Activated naive CD8-positive, alpha-beta T cell treated with anti-CD3 and anti-CD28 coated beads for 36 hours (primary cell): Measurements from ENCODE around the gene ISY1. TPM values are rescaled to one million over a fixed set of nuclear protein-coding genes. Genes with fewer than 3 reads are reported as not detected.
"Not testable (repeated sequence)": the region's sequence is repeated elsewhere in the genome, so short reads cannot be mapped to it uniquely, and the experiment has no call there.

Source experiments
- DNase-seq: peaks from one replicate; pipeline ENCODE4 v3.0.0; 2021
- H3K27ac Mint-ChIP-seq: one replicate; pipeline ENCODE4 v1.8.0; 2022; ENCODE audit warnings: mild to moderate bottlenecking, moderate library complexity, mixed read lengths
- H3K27me3 Mint-ChIP-seq: one replicate; pipeline ENCODE4 v1.8.0; 2022; ENCODE audit warnings: mild to moderate bottlenecking, mixed read lengths
- H3K36me3 Mint-ChIP-seq: one replicate; pipeline ENCODE4 v1.8.0; 2021; ENCODE audit warnings: mild to moderate bottlenecking, mixed read lengths
- H3K4me1 Mint-ChIP-seq: one replicate; pipeline ENCODE4 v1.8.0; 2021; ENCODE audit warnings: mixed read lengths
- H3K4me3 Mint-ChIP-seq: one replicate; pipeline ENCODE4 v1.8.0; 2022; ENCODE audit warnings: mild to moderate bottlenecking, moderate library complexity, mixed read lengths
- H3K9me3 Mint-ChIP-seq: one replicate; pipeline ENCODE4 v1.8.0; 2022; ENCODE audit warnings: mixed read lengths
- total RNA-seq, 2 experiments: library from RNA; stranded (reverse); gene quantifications; one replicate each; pipeline ENCODE4 v1.2.3, GENCODE V29; 2021

The ISY1 gene
- total RNA-seq, 2 experiments from 2014 or later = 77.7 to 80.1 TPM

DNA sequence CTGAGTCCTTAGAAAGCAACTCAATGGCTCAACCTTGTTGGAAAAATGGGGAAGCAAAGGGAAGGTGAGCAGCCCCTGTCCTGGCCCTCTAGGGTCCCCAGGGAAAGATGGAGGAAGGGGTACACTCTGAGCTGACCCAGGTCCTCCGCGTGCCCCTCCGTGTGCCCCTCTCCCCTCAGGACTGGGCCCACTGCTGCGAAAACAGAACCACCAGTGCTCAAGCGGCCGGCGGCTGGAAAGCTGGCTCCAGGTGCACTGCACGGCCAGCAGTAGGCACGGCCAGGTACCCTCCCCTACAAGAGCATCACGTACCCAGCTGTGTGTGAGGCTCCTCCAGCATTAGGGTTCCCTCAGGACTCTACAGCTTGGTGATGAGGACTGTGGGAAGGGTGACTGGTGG is 65.6 kb downstream of the ISY1 start:
- no peak for DNase-seq
- no peaks in the 10 kb centered on the region for H3K27me3 Mint-ChIP-seq
- H3K36me3 Mint-ChIP-seq = peaks cover 32% of the 10 kb centered on the region
- H3K9me3 Mint-ChIP-seq = peaks cover 2% of the 10 kb centered on the region
- peaks cover 26% of the 10 kb centered on the region for H3K4me1 Mint-ChIP-seq
- no peak overlapping the region for H3K4me3 Mint-ChIP-seq
- no peak overlapping the region for H3K27ac Mint-ChIP-seq

- H3K9me3 Mint-ChIP-seq, H3K27ac Mint-ChIP-seq, H3K4me1 Mint-ChIP-seq, H3K4me3 Mint-ChIP-seq, H3K36me3 Mint-ChIP-seq, DNase-seq, H3K27me3 Mint-ChIP-seq: not testable (repeated sequence)
These were observed 72.6 kb downstream of the ISY1 start for GRCh38 chr3:129088312-129088711.

GRCh38 chr3:129087904-129088303 is 73.0 kb downstream of the ISY1 start:
- DNase-seq = peak; percentile 24
- H3K27ac Mint-ChIP-seq, H3K4me1 Mint-ChIP-seq: not testable (repeated sequence)

DNA sequence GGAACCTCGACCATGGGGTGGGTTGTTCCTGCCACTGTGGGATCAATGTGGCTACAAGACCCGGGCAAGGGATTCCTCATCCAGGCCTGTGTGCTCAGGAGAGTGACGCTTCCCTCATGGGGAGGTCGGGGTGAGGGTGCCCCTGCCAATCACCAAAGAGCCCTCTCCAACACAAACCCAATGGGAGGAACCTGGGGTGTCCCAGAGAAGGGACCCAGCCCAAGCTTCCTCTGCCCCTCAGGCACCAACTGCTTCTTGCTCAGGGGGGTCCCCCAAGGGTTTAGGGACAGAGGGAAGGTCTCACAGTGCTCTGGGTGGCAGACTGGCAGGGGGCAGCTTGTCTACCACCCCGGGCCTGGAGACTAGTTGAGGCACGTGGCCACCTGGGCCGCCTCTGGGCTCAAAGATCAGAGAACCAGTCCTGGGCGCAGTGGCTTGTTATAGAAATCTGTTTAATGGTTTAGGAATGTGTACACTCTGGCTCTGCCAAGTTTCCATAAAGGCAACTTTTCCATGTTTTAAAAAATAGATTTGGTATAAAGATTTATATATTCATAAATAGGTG is 73.6 kb downstream of the ISY1 start:
- Mint-ChIP-seq H3K4me1 (peaks cover 6% of the 10 kb centered on the region), H3K27ac (peak overlapping the region; percentile 45), H3K9me3 (no peaks in the 10 kb centered on the region), H3K36me3 (no peaks in the 10 kb centered on the region), H3K27me3 (no peaks in the 10 kb centered on the region), H3K4me3 (no peak overlapping the region)
- no peak for DNase-seq

More at GRCh38 chr3:129087904-129088303, 73.0 kb downstream of the ISY1 start:
- not testable (repeated sequence) for H3K36me3 Mint-ChIP-seq, H3K9me3 Mint-ChIP-seq, H3K4me3 Mint-ChIP-seq, H3K27me3 Mint-ChIP-seq

DNA sequence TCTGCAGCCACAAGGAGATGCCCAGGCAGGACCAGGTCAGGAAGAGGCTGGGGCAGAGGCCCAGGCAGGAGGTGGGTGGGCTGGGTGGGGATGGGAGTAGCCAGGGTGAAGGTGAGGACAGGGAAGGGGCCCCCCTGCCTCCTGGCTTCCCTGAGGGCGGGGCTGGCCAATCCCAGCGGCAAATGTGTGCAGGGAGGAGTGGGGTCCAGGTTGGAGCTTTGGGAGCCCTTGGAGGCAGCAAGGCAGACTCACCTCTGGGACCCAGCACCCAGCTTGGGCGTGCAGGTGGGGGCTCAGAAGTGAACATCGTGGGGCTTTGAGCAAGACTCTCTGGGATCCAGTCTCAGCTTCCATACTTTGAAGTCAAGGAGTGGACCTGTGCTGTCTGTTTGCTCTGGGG is 75.0 kb downstream of the ISY1 start:
- no peak for DNase-seq
- Mint-ChIP-seq H3K4me3 (no peak overlapping the region), H3K27me3 (no peaks in the 10 kb centered on the region), H3K4me1 (peaks cover 9% of the 10 kb centered on the region), H3K9me3 (no peaks in the 10 kb centered on the region), H3K27ac (peak overlapping the region; percentile 31), H3K36me3 (no peaks in the 10 kb centered on the region)

- Mint-ChIP-seq H3K27me3 (no peaks in the 10 kb centered on the region), H3K36me3 (no peaks in the 10 kb centered on the region), H3K27ac (no peak overlapping the region), H3K4me1 (peaks cover 9% of the 10 kb centered on the region), H3K9me3 (no peaks in the 10 kb centered on the region), H3K4me3 (no peak overlapping the region)
- no peak for DNase-seq
These were observed 75.6 kb downstream of the ISY1 start for GRCh38 chr3:129085165-129085715.

DNA sequence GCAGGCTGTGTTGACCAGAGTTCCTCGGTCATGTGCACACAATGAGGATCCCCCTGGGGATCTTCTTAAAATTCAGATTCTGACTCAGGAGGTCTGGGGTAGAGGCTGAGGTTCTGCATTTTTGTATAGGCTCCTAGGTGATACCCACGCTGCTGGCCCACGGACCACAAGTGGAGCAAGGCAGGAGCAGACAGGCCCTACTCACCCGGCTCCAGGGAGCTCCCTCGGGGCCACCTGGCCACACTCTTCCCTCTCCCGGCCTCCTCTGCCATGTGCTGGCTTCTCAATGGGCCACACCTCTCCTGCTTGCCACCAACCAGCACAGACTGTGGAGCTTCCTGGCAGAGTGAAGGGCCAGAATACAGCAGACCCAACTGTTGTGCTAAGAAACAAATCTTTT is 76.4 kb downstream of the ISY1 start:
- no peaks in the 10 kb centered on the region for H3K27me3 Mint-ChIP-seq
- no peak overlapping the region for H3K27ac Mint-ChIP-seq

GRCh38 chr3:129082026-129082425 is 78.8 kb downstream of the ISY1 start:
- H3K27me3 Mint-ChIP-seq = no peaks in the 10 kb centered on the region
- H3K27ac Mint-ChIP-seq = no peak overlapping the region
- H3K4me1 Mint-ChIP-seq = peaks cover 9% of the 10 kb centered on the region
- no peak for DNase-seq
- no peak overlapping the region for H3K4me3 Mint-ChIP-seq
- H3K9me3 Mint-ChIP-seq = no peaks in the 10 kb centered on the region
- no peaks in the 10 kb centered on the region for H3K36me3 Mint-ChIP-seq

More for the DNA sequence above, 76.4 kb downstream of the ISY1 start:
- Mint-ChIP-seq H3K36me3 (no peaks in the 10 kb centered on the region), H3K4me1 (peaks cover 9% of the 10 kb centered on the region), H3K4me3 (no peak overlapping the region), H3K9me3 (no peaks in the 10 kb centered on the region)
- DNase-seq = no peak

- no peaks in the 10 kb centered on the region for H3K27me3 Mint-ChIP-seq
- H3K27ac Mint-ChIP-seq = no peak overlapping the region
- H3K36me3 Mint-ChIP-seq = no peaks in the 10 kb centered on the region
These were observed 79.4 kb downstream of the ISY1 start for GRCh38 chr3:129081503-129081902.

DNA sequence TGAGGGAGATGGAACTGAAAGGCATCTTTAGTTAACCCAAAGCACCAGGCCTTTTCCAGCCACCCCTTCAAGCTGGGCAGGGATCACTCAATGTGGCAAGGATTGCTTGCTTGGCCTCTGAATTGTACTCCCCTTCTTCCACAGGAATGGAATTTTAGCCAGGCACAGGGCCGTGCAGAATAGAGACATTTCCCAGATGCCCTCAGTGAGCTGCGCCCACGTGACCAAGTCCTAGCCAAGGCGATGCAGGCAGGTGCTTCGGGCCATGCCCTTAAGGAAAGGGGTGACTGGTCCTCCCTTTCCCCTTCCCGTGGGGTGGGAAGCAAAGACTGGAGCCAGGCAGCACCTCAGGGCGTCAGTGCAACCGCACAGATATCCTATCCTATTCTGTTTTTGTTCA is 82.4 kb downstream of the ISY1 start:
- no peak overlapping the region for H3K27ac Mint-ChIP-seq
- H3K36me3 Mint-ChIP-seq = no peaks in the 10 kb centered on the region
- peaks cover 4% of the 10 kb centered on the region for H3K4me1 Mint-ChIP-seq
- DNase-seq = no peak
- no peaks in the 10 kb centered on the region for H3K9me3 Mint-ChIP-seq
- H3K27me3 Mint-ChIP-seq = no peaks in the 10 kb centered on the region
- no peak overlapping the region for H3K4me3 Mint-ChIP-seq

More at GRCh38 chr3:129081503-129081902, 79.4 kb downstream of the ISY1 start:
- peaks cover 9% of the 10 kb centered on the region for H3K4me1 Mint-ChIP-seq
- no peaks in the 10 kb centered on the region for H3K9me3 Mint-ChIP-seq
- no peak for DNase-seq
- H3K4me3 Mint-ChIP-seq = no peak overlapping the region

Other genes with a start within 250 kb of the ISY1 start
- under 1 TPM; 0.40 to 0.56 TPM for gene CFAP92, start 167.0 kb downstream of the ISY1 start, total RNA-seq
- gene EFCC1, start 159.8 kb downstream of the ISY1 start, total RNA-seq = under 1 TPM; 0.18 to 0.45 TPM
- not detected for gene GP9, start 100.3 kb downstream of the ISY1 start, total RNA-seq
- 10 to 100 TPM; 36.9 to 38.8 TPM for gene RAB43, start 39.3 kb downstream of the ISY1 start, total RNA-seq
- gene CNBP, start 22.8 kb upstream of the ISY1 start, total RNA-seq = 100 to 1,000 TPM; 483 to 487 TPM
- gene COPG1, start 88.5 kb upstream of the ISY1 start, total RNA-seq = 100 to 1,000 TPM; 128 to 132 TPM
- gene HMCES, start 117.8 kb upstream of the ISY1 start, total RNA-seq = 10 to 100 TPM; 83.6 to 83.7 TPM